OCI-LY1 (cell line): Measurements from ENCODE around the gene BATF.

Experiments used
- H2AFZ ChIP-seq: fragments of 200-600 bp; sonication (generic), shearing (Covaris generic); 2 replicates; pipeline ENCODE4 v1.6.0; 2014; ENCODE audit warnings: antibody characterized with exemption, mild to moderate bottlenecking, low read length
- H3F3A ChIP-seq: fragments of 200-600 bp; sonication (generic), shearing (Covaris generic); 2 replicates; pipeline ENCODE4 v1.6.0; 2014; ENCODE audit warnings: mild to moderate bottlenecking, antibody characterized with exemption, low read length, moderate library complexity; ENCODE audit not compliant: insufficient read depth
- H3K27ac ChIP-seq: fragments of 200-600 bp; sonication (generic); 2 replicates; pipeline ENCODE4 v1.5.1; 2014; ENCODE audit warnings: low read length, mixed run types, mild to moderate bottlenecking, low read depth; ENCODE audit not compliant: poor library complexity, severe bottlenecking
- H3K27me3 ChIP-seq: fragments of 200-600 bp; sonication (generic); 2 replicates; pipeline ENCODE4 v1.6.0; 2014; ENCODE audit warnings: antibody characterized with exemption, mild to moderate bottlenecking, low read length, moderate library complexity; ENCODE audit not compliant: insufficient read depth
- H3K36me3 ChIP-seq: fragments of 200-600 bp; sonication (generic); 2 replicates; pipeline ENCODE4 v1.6.1; 2014; ENCODE audit warnings: mild to moderate bottlenecking, antibody characterized with exemption, low read length, moderate library complexity, mixed read lengths; ENCODE audit not compliant: insufficient read depth
- H3K4me1 ChIP-seq: fragments of 200-600 bp; sonication (generic); 2 replicates; pipeline ENCODE4 v1.5.1; 2014; ENCODE audit warnings: mild to moderate bottlenecking, low read length, moderate library complexity; ENCODE audit not compliant: insufficient read depth, severe bottlenecking
- H3K4me2 ChIP-seq: fragments of 200-600 bp; sonication (generic), shearing (Covaris generic); 2 replicates; pipeline ENCODE4 v1.6.1; 2014; ENCODE audit warnings: low read length
- H3K4me3 ChIP-seq: fragments of 200-600 bp; sonication (generic); 2 replicates; pipeline ENCODE4 v1.5.1; 2014; ENCODE audit warnings: low read length, low read depth, mild to moderate bottlenecking, mixed read lengths; ENCODE audit not compliant: poor library complexity, severe bottlenecking
- H3K79me2 ChIP-seq: fragments of 200-600 bp; shearing (Covaris generic); 2 replicates; pipeline ENCODE4 v1.6.1; 2016; ENCODE audit warnings: mixed run types, low read length, mixed read lengths; ENCODE audit not compliant: insufficient read depth
- H3K9ac ChIP-seq: fragments of 200-600 bp; sonication (generic), shearing (Covaris generic); 2 replicates; pipeline ENCODE4 v1.6.1; 2014; ENCODE audit warnings: mild to moderate bottlenecking, low read length, mixed read lengths
- H3K9me2 ChIP-seq: fragments of 200-600 bp; sonication (generic), shearing (Covaris generic); 2 replicates; pipeline ENCODE4 v1.6.1; 2014; ENCODE audit warnings: low read depth, mild to moderate bottlenecking, low read length, mixed read lengths
- H3K9me3 ChIP-seq: fragments of 200-600 bp; shearing (Covaris generic); 2 replicates; pipeline ENCODE4 v1.6.1; 2014; ENCODE audit warnings: low read length, mixed read lengths
- H4K20me1 ChIP-seq: fragments of 200-600 bp; sonication (generic), shearing (Covaris generic); 2 replicates; pipeline ENCODE4 v1.6.0; 2016; ENCODE audit warnings: mild to moderate bottlenecking, low read length; ENCODE audit not compliant: insufficient read depth
- CTCF ChIP-seq: fragments of 200-600 bp; sonication (generic), shearing (Covaris generic); IDR thresholded peaks from 2 replicates; pipeline ENCODE4 v1.5.1; 2017; ENCODE audit warnings: mild to moderate bottlenecking, antibody characterized with exemption, low read length, moderate library complexity, mixed read lengths
- EZH2 ChIP-seq: fragments of 200-600 bp; sonication (generic), shearing (Covaris generic); IDR thresholded peaks from 2 replicates; pipeline ENCODE4 v1.8.0; 2017; ENCODE audit warnings: borderline replicate concordance, mixed run types, mild to moderate bottlenecking, antibody characterized with exemption, low read length, moderate library complexity, mixed read lengths

BATF gene

GRCh38 chr14:75568140-75568539, 45.9 kb downstream of the BATF start:
- H4K20me1 ChIP-seq, result no peaks in the 10 kb centered on the region
- H3K27ac ChIP-seq, result no peak overlapping the region
- no peak overlapping the region for H3K9ac ChIP-seq
- H3K4me2 ChIP-seq, result no peak overlapping the region
- no peak overlapping the region for H2AFZ ChIP-seq
- no peaks in the 10 kb centered on the region for H3K9me3 ChIP-seq
- H3K9me2 ChIP-seq, result no peaks in the 10 kb centered on the region
- no peaks in the 10 kb centered on the region for H3K4me1 ChIP-seq
- TF ChIP-seq EZH2 (no peak), CTCF (no peak)
- H3F3A ChIP-seq, result no peaks in the 10 kb centered on the region
- no peaks in the 10 kb centered on the region for H3K79me2 ChIP-seq
- no peak overlapping the region for H3K4me3 ChIP-seq
- H3K36me3 ChIP-seq, result no peaks in the 10 kb centered on the region
- H3K27me3 ChIP-seq, result 0 out of 2 replicates have a peak, but pooled peaks cover 4% of the 10 kb centered on the region

GRCh38 chr14:75568791-75569190, 46.5 kb downstream of the BATF start:
- Histone ChIP-seq H3K9me3 (no peaks in the 10 kb centered on the region), H3F3A (no peaks in the 10 kb centered on the region), H3K36me3 (no peaks in the 10 kb centered on the region), H3K4me1 (no peaks in the 10 kb centered on the region), H4K20me1 (no peaks in the 10 kb centered on the region), H3K9ac (no peak overlapping the region), H3K4me3 (no peak overlapping the region), H3K79me2 (no peaks in the 10 kb centered on the region), H3K4me2 (no peak overlapping the region), H3K27me3 (0 out of 2 replicates have a peak, but pooled peaks cover 4% of the 10 kb centered on the region), H2AFZ (no peak overlapping the region), H3K27ac (no peak overlapping the region), H3K9me2 (no peaks in the 10 kb centered on the region)
- TF ChIP-seq CTCF, result no peak
- no peak for TF ChIP-seq EZH2

GRCh38 chr14:75570797-75571196, 48.5 kb downstream of the BATF start:
- no peaks in the 10 kb centered on the region for H3F3A ChIP-seq
- no peak overlapping the region for H3K4me2 ChIP-seq
- H3K9me2 ChIP-seq, result no peaks in the 10 kb centered on the region
- no peak overlapping the region for H3K27ac ChIP-seq
- no peak overlapping the region for H2AFZ ChIP-seq
- 0 out of 2 replicates have a peak, but pooled peaks cover 4% of the 10 kb centered on the region for H3K27me3 ChIP-seq
- no peaks in the 10 kb centered on the region for H3K9me3 ChIP-seq
- H4K20me1 ChIP-seq, result no peaks in the 10 kb centered on the region
- no peaks in the 10 kb centered on the region for H3K4me1 ChIP-seq
- no peaks in the 10 kb centered on the region for H3K79me2 ChIP-seq
- H3K4me3 ChIP-seq, result no peak overlapping the region
- no peaks in the 10 kb centered on the region for H3K36me3 ChIP-seq
- H3K9ac ChIP-seq, result no peak overlapping the region
- no peak for TF ChIP-seq CTCF
